ENCODE results near the gene LGI1. TPM values are rescaled to one million over a fixed set of nuclear protein-coding genes. Genes with fewer than 3 reads are reported as not detected.

Gene LGI1
- polyA plus RNA-seq, 1 experiment: not detected

DNA sequence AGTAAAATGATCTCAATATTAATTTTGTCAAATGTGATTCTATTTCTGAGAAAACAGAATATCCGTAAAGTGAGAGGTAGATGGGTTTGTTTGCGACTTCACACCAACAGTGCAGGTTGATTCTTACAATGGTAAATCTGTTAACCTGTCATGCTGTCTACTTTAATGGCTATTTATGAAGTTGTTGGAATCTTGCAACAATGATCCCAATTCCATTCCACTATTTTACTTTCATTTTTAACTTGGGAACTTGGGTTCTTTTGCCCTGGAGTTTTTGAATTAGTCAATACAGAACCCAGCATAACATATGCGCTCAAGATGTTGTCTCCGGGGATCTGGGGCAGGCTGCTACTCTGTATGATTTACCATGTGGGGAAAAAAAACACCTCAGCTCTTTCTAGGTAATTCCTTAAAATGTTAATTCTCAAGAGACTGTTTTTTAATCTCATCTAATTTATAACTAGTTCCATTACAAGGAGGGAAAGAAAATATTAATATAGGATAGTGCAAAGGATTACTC is 1.2 kb downstream of the LGI1 start:
- H3K27me3 ChIP-seq (ENCODE audit: control insufficient read depth, insufficient read depth, low read length): peaks cover 9% of the 10 kb centered on the region
- TF ChIP-seq, protein P1, sequence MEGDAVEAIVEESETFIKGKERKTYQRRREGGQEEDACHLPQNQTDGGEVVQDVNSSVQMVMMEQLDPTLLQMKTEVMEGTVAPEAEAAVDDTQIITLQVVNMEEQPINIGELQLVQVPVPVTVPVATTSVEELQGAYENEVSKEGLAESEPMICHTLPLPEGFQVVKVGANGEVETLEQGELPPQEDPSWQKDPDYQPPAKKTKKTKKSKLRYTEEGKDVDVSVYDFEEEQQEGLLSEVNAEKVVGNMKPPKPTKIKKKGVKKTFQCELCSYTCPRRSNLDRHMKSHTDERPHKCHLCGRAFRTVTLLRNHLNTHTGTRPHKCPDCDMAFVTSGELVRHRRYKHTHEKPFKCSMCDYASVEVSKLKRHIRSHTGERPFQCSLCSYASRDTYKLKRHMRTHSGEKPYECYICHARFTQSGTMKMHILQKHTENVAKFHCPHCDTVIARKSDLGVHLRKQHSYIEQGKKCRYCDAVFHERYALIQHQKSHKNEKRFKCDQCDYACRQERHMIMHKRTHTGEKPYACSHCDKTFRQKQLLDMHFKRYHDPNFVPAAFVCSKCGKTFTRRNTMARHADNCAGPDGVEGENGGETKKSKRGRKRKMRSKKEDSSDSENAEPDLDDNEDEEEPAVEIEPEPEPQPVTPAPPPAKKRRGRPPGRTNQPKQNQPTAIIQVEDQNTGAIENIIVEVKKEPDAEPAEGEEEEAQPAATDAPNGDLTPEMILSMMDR (IDR thresholded peaks at IDR 0.05; ENCODE audit: insufficient read depth, low read depth, low read length): no peak
- no peak for DNase-seq (ENCODE audit: low read depth)
- ChIA-PET CTCF (no interaction called here), POLR2A (no interaction called here)
- H3K36me3 ChIP-seq (ENCODE audit: control insufficient read depth, insufficient read depth, low read length): no peaks in the 10 kb centered on the region
- no peak overlapping the region for H3K4me3 ChIP-seq (ENCODE audit: low read depth, low read length)

DNA sequence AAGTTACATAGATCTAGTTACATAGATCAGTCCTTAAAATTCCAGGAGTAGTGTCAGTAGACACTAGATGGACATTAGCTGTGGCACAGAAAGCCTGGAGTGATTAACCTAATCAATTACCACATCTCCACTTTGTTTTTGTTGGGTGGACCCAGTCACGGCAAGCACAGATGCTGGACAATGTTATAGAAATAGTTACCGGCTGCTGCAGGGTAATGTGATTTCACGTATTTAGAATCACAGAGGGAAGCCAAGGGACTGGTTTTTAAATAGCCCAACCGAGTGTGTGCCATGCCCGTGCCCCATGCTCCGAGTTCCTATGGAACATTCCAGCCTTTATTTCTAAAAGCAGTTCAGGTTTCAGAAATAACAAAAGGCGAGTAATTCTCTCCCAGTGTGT is 2.8 kb downstream of the LGI1 start:
- Histone ChIP-seq H3K4me3 (ENCODE audit: low read depth, low read length) (no peak overlapping the region), H3K36me3 (ENCODE audit: control insufficient read depth, insufficient read depth, low read length) (no peaks in the 10 kb centered on the region), H3K27me3 (ENCODE audit: control insufficient read depth, insufficient read depth, low read length) (peaks cover 9% of the 10 kb centered on the region)
- POLR2A ChIA-PET: no interaction called here
- no peak for DNase-seq (ENCODE audit: low read depth)
- CTCF ChIA-PET: no interaction called here
- TF ChIP-seq, protein P1 (IDR thresholded peaks at IDR 0.05; ENCODE audit: insufficient read depth, low read depth, low read length): no peak

DNA sequence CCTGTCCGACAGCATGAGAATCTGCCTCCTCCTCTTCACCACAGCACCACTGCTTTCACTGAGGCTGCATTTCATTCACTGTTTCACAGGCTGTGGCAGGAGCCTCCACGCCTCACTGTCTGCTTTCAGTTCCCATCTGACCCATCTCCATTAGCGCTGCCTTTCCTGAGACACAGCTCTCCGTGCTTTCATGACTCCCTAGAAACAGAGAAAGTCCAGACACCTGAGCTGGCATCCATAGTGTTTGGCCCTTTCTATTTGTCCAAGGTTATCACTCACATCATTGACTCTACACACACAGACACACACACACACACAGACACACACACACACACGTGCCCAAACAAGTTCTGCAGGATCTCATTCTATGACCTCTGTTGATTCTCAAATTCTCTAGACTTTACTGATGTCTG is 5.2 kb downstream of the LGI1 start:
- no peak for DNase-seq (ENCODE audit: low read depth)
- CTCF ChIA-PET: interaction anchor here (0.7 kb wide), 1 partner anchor 11 kb away, joined by 3 read pairs; no protein-coding TSS in a partner anchor
- H3K27me3 ChIP-seq (ENCODE audit: control insufficient read depth, insufficient read depth, low read length): peaks cover 6% of the 10 kb centered on the region

DNA sequence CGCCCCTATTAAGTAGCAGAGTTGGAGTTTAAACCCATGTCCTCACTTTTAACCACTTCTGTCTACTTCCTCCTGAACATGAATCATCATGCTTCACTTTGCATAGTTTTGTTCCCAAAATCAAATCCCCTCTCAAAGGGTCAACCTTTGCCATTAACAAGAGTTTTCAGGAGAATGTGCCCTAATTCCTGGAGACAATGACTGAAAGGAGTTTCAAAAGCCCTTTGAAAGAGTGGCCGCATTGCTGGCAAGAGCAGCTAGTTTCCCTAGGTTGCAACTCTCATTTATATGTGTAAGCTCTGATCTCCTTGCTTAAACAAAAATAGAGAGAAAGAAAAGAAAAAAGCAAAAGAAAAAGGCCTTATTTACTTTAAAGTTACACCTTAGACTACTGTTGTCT is 9.2 kb downstream of the LGI1 start:
- CTCF ChIA-PET: interaction anchor here (1.4 to 1.8 kb wide), 3 partner anchors 10 to 49 kb away, joined by 3 to 6 read pairs (median 4); partner anchors contain the start of gene LGI1
- TF ChIP-seq, protein P1 (IDR thresholded peaks at IDR 0.05; ENCODE audit: insufficient read depth, low read depth, low read length): no peak
- POLR2A ChIA-PET: no interaction called here
- Histone ChIP-seq H3K27me3 (ENCODE audit: control insufficient read depth, insufficient read depth, low read length) (peaks cover 10% of the 10 kb centered on the region), H3K4me3 (ENCODE audit: low read depth, low read length) (no peak overlapping the region), H3K36me3 (ENCODE audit: control insufficient read depth, insufficient read depth, low read length) (no peaks in the 10 kb centered on the region)
- no peak for DNase-seq (ENCODE audit: low read depth)

More for the DNA sequence above, 5.2 kb downstream of the LGI1 start:
- H3K36me3 ChIP-seq (ENCODE audit: control insufficient read depth, insufficient read depth, low read length): no peaks in the 10 kb centered on the region
- POLR2A ChIA-PET: no interaction called here
- TF ChIP-seq, protein P1 (IDR thresholded peaks at IDR 0.05; ENCODE audit: insufficient read depth, low read depth, low read length): no peak
- H3K4me3 ChIP-seq (ENCODE audit: low read depth, low read length): no peak overlapping the region

- TF ChIP-seq, protein P1 (IDR thresholded peaks at IDR 0.05; ENCODE audit: insufficient read depth, low read depth, low read length): no peak
- CTCF ChIA-PET: interaction anchor here (1.4 to 1.8 kb wide), 3 partner anchors 11 to 48 kb away, joined by 3 to 6 read pairs (median 4); partner anchors contain the start of gene LGI1
- POLR2A ChIA-PET: no interaction called here
These were observed 10.1 kb downstream of the LGI1 start for GRCh38 chr10:93767724-93768399.

More at GRCh38 chr10:93767724-93768399, 10.1 kb downstream of the LGI1 start:
- DNase-seq (ENCODE audit: low read depth): no peak
- no peak overlapping the region for H3K4me3 ChIP-seq (ENCODE audit: low read depth, low read length)
- H3K27me3 ChIP-seq (ENCODE audit: control insufficient read depth, insufficient read depth, low read length): peaks cover 10% of the 10 kb centered on the region
- H3K36me3 ChIP-seq (ENCODE audit: control insufficient read depth, insufficient read depth, low read length): no peaks in the 10 kb centered on the region
